Hepatocyte (in vitro differentiated cells): Measurements from ENCODE around the gene C10orf105. TPM values are rescaled to one million over a fixed set of nuclear protein-coding genes. Genes with fewer than 3 reads are reported as not detected.
A peak's percentile ranks its signal among the peaks of the same experiment; 100 is the strongest.

Experiments used
- DNase-seq: peaks from one replicate; pipeline ENCODE4 v3.0.0-alpha.2; 2016; ENCODE audit warnings: low spot score
- H2AFZ ChIP-seq: fragments of 200-600 bp; sonication (generic); 2 replicates; pipeline ENCODE4 v1.6.0; 2016; ENCODE audit warnings: antibody characterized with exemption, mild to moderate bottlenecking
- H3K27ac ChIP-seq: fragments of 200-600 bp; sonication (generic); 2 replicates; pipeline ENCODE4 v1.5.1; 2016; ENCODE audit warnings: mild to moderate bottlenecking
- H3K27me3 ChIP-seq: fragments of 200-600 bp; sonication (generic); 2 replicates; pipeline ENCODE4 v1.6.1; 2016
- H3K36me3 ChIP-seq: fragments of 200-600 bp; sonication (generic); replicated peaks from 2 replicates; pipeline ENCODE4 v1.5.1; 2016; ENCODE audit warnings: low read depth; ENCODE audit not compliant: insufficient read depth
- H3K4me1 ChIP-seq: fragments of 200-600 bp; sonication (generic); 2 replicates; pipeline ENCODE4 v1.5.1; 2016; ENCODE audit warnings: mild to moderate bottlenecking, moderate library complexity; ENCODE audit not compliant: insufficient read depth
- H3K4me2 ChIP-seq: fragments of 200-600 bp; sonication (generic); 2 replicates; pipeline ENCODE4 v1.6.0; 2016
- H3K4me3 ChIP-seq: fragments of 200-600 bp; sonication (generic); 2 replicates; pipeline ENCODE4 v1.5.1; 2016; ENCODE audit warnings: mild to moderate bottlenecking
- H3K79me2 ChIP-seq: fragments of 200-600 bp; sonication (generic); 2 replicates; pipeline ENCODE4 v1.6.0; 2017; ENCODE audit warnings: mild to moderate bottlenecking
- H3K9me2 ChIP-seq: fragments of 200-600 bp; sonication (generic); replicated peaks from 2 replicates; pipeline ENCODE4 v1.6.0; 2017; ENCODE audit warnings: mild to moderate bottlenecking; ENCODE audit not compliant: insufficient read depth
- H3K9me3 ChIP-seq: fragments of 200-600 bp; sonication (generic); 2 replicates; pipeline ENCODE4 v1.5.1; 2016; ENCODE audit warnings: low read depth, mild to moderate bottlenecking
- H4K20me1 ChIP-seq: fragments of 200-600 bp; sonication (generic); 2 replicates; pipeline ENCODE4 v1.6.0; 2016; ENCODE audit warnings: mild to moderate bottlenecking; ENCODE audit not compliant: insufficient read depth, poor library complexity, severe bottlenecking
- EZH2 ChIP-seq: fragments of 200-600 bp; sonication (generic); IDR thresholded peaks from 2 replicates; pipeline ENCODE4 v1.6.1; 2016; ENCODE audit warnings: antibody characterized with exemption, mild to moderate bottlenecking, borderline replicate concordance
- EZH2phosphoT487 ChIP-seq: fragments of 200-600 bp; sonication (generic); IDR thresholded peaks from one replicate; pipeline ENCODE4 v1.6.1; 2018; ENCODE audit warnings: antibody characterized with exemption, mild to moderate bottlenecking, low read depth, moderate library complexity; ENCODE audit not compliant: unreplicated experiment, severe bottlenecking
- WGBS: methylation state at CpG from one replicate; pipeline ENCODE4 v1.1.6; 2016; ENCODE audit warnings: low lambda C conversion rate; ENCODE audit errors: missing lambda C conversion rate; 5-methylcytosine and 5-hydroxymethylcytosine counted together
- polyA plus RNA-seq: library from polyadenylated mRNA; unstranded; fragments of >200 nt; fragmentation: Nextera tagmentation; extraction: Ambion mirVana; gene quantifications from 2 replicates; pipeline ENCODE4 v1.2.1, GENCODE V29; 2016
- total RNA-seq: library from RNA; depleted of rRNA; stranded (reverse); fragments of >200 nt; gene quantifications from 2 replicates; pipeline ENCODE4 v1.2.3, GENCODE V29; 2014
- TF ChIP-seq, protein P1 (sequence below): fragments of 200-600 bp; sonication (generic); IDR thresholded peaks from 2 replicates; pipeline ENCODE4 v1.5.1; 2016; ENCODE audit warnings: antibody characterized with exemption, mild to moderate bottlenecking; ENCODE audit not compliant: poor library complexity

C10orf105 gene
- total and polyA plus RNA-seq, 2 experiments from 2014 or later: not detected

GRCh38 chr10:71757399-71757922 lies 37.9 kb upstream of the C10orf105 start:
- Histone ChIP-seq H3K27me3 (no peaks in the 10 kb centered on the region), H3K4me1 (peaks cover 12% of the 10 kb centered on the region), H3K9me2 (no peaks in the 10 kb centered on the region), H3K4me2 (no peak overlapping the region), H3K27ac (no peak overlapping the region), H3K79me2 (no peaks in the 10 kb centered on the region), H4K20me1 (no peaks in the 10 kb centered on the region), H3K36me3 (no peaks in the 10 kb centered on the region), H3K4me3 (no peak overlapping the region), H3K9me3 (no peaks in the 10 kb centered on the region), H2AFZ (no peak overlapping the region)
- WGBS: 75% methylated on average over 11 of the region's 11 CpGs
- DNase-seq: no peak
- TF ChIP-seq, protein P1, sequence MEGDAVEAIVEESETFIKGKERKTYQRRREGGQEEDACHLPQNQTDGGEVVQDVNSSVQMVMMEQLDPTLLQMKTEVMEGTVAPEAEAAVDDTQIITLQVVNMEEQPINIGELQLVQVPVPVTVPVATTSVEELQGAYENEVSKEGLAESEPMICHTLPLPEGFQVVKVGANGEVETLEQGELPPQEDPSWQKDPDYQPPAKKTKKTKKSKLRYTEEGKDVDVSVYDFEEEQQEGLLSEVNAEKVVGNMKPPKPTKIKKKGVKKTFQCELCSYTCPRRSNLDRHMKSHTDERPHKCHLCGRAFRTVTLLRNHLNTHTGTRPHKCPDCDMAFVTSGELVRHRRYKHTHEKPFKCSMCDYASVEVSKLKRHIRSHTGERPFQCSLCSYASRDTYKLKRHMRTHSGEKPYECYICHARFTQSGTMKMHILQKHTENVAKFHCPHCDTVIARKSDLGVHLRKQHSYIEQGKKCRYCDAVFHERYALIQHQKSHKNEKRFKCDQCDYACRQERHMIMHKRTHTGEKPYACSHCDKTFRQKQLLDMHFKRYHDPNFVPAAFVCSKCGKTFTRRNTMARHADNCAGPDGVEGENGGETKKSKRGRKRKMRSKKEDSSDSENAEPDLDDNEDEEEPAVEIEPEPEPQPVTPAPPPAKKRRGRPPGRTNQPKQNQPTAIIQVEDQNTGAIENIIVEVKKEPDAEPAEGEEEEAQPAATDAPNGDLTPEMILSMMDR: no peak
- TF ChIP-seq EZH2: no peak

GRCh38 chr10:71756311-71757191 lies 37.0 kb upstream of the C10orf105 start:
- H3K4me2 ChIP-seq: no peak overlapping the region
- no peaks in the 10 kb centered on the region for H3K36me3 ChIP-seq
- no peak for DNase-seq

GRCh38 chr10:71755179-71755879 lies 35.8 kb upstream of the C10orf105 start:
- H3K36me3 ChIP-seq: no peaks in the 10 kb centered on the region
- WGBS: 88% methylated on average over 16 of the region's 16 CpGs

More at GRCh38 chr10:71756311-71757191, 37.0 kb upstream of the C10orf105 start:
- H3K9me3 ChIP-seq: no peaks in the 10 kb centered on the region
- H3K79me2 ChIP-seq: no peaks in the 10 kb centered on the region
- peaks cover 14% of the 10 kb centered on the region for H3K4me1 ChIP-seq
- no peaks in the 10 kb centered on the region for H3K27me3 ChIP-seq
- H3K4me3 ChIP-seq: no peak overlapping the region
- no peaks in the 10 kb centered on the region for H3K9me2 ChIP-seq
- H3K27ac ChIP-seq: peak overlapping the region; percentile 24
- WGBS: 70% methylated on average over 12 of the region's 12 CpGs
- TF ChIP-seq EZH2phosphoT487 (no peak), EZH2 (no peak)
- TF ChIP-seq, protein P1: no peak
- no peak overlapping the region for H2AFZ ChIP-seq
- H4K20me1 ChIP-seq: no peaks in the 10 kb centered on the region

More at GRCh38 chr10:71755179-71755879, 35.8 kb upstream of the C10orf105 start:
- peaks cover 14% of the 10 kb centered on the region for H3K4me1 ChIP-seq
- DNase-seq: no peak
- no peak overlapping the region for H3K4me2 ChIP-seq
- no peaks in the 10 kb centered on the region for H4K20me1 ChIP-seq
- H3K27me3 ChIP-seq: no peaks in the 10 kb centered on the region
- H3K9me2 ChIP-seq: no peaks in the 10 kb centered on the region
- no peaks in the 10 kb centered on the region for H3K9me3 ChIP-seq
- H3K27ac ChIP-seq: no peak overlapping the region
- no peak overlapping the region for H3K4me3 ChIP-seq
- TF ChIP-seq EZH2: no peak
- no peak for TF ChIP-seq EZH2phosphoT487
- TF ChIP-seq, protein P1: no peak
- no peak overlapping the region for H2AFZ ChIP-seq
- no peaks in the 10 kb centered on the region for H3K79me2 ChIP-seq
